Dermis microvascular lymphatic vessel endothelial cell (primary cell): Measurements from ENCODE around the gene FANCI. TPM values are rescaled to one million over a fixed set of nuclear protein-coding genes. Genes with fewer than 3 reads are reported as not detected.
A peak's percentile ranks its signal among the peaks of the same experiment; 100 is the strongest.

Source experiments
- DNase-seq, 2 donors: peaks; one replicate each; pipeline versions ENCODE4 v3.0.0 to v3.0.0-alpha.2; 2010; ENCODE audit warnings: low read depth in 2 of 2
- total RNA-seq: library from RNA; depleted of rRNA; stranded (reverse); fragments of >200 nt; gene quantifications from 2 replicates; pipeline ENCODE4 v1.2.1, GENCODE V29; 2014

Gene FANCI
- total RNA-seq, 1 donor from 2014 or later, result 33.6 TPM

GRCh38 chr15:89305395-89305794, 61.6 kb downstream of the FANCI start:
- no peak for DNase-seq

GRCh38 chr15:89307046-89307587, 63.3 kb downstream of the FANCI start:
- peak in 1 of 2 donors; percentile 52 for DNase-seq

DNA sequence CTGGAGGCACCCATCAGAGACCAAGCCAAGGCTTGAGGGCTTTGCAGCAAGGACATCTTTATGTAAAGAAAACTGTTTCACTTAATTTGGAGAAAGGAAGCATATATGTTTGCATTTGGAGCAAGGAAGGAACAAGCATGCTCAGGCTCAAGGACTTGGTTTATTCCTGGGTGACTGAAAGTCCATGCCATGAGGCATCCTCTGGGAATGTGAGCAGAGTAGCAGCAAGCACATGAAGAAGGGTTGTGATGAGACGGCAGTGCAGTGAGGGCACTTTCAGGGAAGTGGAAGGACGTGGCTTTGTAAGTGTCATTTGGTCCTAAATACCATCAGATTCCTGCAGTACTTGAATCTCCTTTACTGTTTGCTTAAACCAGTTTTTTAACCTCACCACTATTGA, 64.0 kb downstream of the FANCI start:
- no peak for DNase-seq

DNA sequence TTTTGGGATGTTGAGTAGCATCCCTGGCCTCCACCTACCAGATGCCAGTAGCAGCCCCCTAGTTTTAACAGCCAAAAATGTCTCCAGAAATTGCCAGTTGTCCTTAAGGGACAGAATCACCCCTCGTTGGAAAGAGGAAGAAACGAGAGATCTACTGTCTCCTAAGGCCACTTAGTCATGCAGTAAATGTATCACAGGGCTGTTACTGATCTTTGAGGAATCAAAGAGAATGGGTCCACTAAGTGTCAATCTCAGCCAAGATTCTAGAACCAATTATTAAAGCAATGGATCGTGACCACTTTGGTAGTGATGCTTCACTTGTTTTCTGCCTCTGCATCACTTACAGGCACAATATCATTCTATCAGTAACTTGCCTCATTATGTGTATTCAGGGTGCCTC, 64.5 kb downstream of the FANCI start:
- DNase-seq, result no peak

- no peak for DNase-seq
These were observed 66.2 kb downstream of the FANCI start for GRCh38 chr15:89309993-89310392.

GRCh38 chr15:89315375-89315929, 71.7 kb downstream of the FANCI start:
- peak in 1 of 2 donors; percentile 58 for DNase-seq

GRCh38 chr15:89316504-89316903, 72.7 kb downstream of the FANCI start:
- DNase-seq, result no peak

DNA sequence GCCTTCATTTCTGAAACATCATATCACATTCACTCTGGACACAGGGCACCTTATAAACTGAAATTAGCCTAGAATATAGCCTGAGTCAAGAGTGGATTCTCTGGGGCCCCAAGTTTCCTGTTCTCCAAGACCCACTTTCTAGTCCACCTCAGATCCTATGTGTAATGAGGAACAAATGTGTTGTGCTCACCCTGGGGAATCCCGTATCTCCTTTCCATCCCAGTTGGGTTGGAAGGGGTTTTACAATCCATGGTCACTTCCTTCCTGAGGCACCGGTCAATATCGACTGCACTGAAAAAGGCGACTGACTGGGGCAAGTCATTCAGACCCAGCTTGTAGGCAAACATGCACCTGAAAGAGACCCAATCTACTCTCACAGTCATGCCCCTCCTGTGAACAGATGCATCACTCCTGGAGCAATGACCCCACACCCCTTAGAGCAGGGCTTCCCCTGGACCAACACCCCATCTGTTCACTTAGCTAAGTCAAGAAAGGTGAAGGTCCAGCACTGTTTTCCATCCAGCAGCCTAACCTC, 73.5 kb downstream of the FANCI start:
- DNase-seq, result peak; percentile 40 to 66

- DNase-seq, result no peak
These were observed 75.9 kb downstream of the FANCI start for GRCh38 chr15:89319678-89320077.

GRCh38 chr15:89320200-89320599, 76.4 kb downstream of the FANCI start:
- DNase-seq, result no peak

DNA sequence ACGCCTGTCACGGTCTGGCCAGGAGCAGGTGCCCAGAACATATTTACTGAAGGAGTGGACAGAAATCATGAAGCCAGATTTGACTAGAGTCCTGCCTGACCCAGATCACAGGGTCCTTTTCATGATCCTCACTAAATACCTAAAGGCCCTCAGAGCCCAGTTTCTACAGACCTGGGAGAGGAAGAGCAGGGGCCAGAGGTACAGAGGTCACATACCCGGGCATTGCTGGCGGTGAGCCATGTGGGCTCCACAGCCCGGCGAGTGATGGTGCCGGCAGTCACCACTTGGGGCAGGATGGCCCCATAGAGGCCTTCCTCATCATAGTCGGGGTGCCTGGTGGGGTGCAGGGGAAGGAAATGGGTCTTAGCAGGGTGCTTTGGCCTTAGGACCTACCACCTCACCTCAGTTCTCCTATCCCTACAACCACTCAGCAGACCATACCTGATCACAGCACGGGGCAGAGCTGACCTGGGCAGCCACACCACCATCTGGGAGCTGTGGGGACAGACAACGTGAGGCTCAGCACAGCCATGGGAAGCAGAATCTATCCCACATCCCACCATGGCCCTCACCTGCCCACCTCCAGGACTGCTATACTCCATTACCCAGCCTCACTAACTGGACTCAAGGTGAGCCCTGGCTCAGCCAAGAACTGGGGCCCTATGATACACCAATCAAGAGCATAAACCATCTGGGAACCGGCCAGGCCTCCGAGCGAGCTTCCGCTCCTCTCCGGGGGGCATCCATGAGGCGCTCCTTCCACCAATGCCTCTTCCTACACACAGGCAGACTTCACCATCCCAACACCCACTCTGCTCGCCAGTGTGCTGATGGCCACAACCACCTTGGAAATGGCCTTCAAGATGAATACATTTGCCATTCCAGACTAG, 78.0 kb downstream of the FANCI start:
- no peak for DNase-seq

DNA sequence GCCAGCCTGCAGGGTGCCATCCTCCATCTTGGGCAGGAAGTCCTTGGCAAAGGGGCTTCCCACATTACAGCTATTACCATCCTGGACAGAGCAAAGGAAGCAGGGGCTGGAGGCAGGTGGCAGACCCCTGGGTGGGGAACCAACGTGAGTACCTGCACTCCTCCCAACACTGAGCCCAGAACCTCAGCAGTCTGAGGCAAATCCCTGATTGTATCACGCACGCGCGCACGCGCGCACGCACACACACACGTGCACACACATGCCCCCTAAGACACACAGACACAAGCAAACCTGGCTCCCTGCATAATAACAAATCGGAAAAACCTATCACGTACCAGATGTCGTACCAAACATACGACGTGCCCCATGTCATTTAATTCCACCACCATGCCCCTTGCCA, 79.0 kb downstream of the FANCI start:
- DNase-seq, result no peak

- DNase-seq, result peak in 1 of 2 donors; percentile 8
These were observed 80.0 kb downstream of the FANCI start for GRCh38 chr15:89323825-89324224.

GRCh38 chr15:89325039-89325803, 81.4 kb downstream of the FANCI start:
- no peak for DNase-seq

GRCh38 chr15:89326316-89326715, 82.5 kb downstream of the FANCI start:
- no peak for DNase-seq

- DNase-seq, result no peak
These were observed 83.3 kb downstream of the FANCI start for GRCh38 chr15:89327113-89327512.

GRCh38 chr15:89328398-89329254, 84.8 kb downstream of the FANCI start:
- DNase-seq, result no peak

GRCh38 chr15:89329329-89330084, 85.7 kb downstream of the FANCI start:
- no peak for DNase-seq

DNA sequence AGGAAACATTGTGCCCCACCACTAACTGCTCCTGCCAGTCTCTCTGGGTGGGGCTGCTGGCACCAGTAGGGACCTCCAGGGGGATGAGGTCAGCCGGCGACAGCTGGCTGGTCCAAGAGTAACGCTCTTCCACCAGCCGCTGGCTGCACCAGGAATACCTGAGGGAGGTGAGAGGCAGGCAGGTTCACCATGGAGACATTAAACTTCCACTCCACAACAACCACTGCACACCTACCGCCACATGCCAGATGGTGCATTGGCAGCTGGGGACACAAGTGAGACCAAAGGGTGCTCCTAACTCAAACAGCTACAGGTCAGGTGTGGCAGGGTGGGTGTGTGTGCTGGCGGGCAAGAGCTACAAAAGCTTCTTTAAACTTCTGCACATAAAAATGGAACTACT, 86.3 kb downstream of the FANCI start:
- no peak for DNase-seq
